ENCODE measurements around the gene NPB.

The NPB gene

GRCh38 chr17:81902023-81902652, at the start of gene NPB:
Gene NPB, plus strand, starts transcription at chr17:81902238. Its CDS starts 40 bp downstream, at chr17:81902278.
- no peak for DNase-seq (ENCODE audit: low read depth, low spot score)

DNA sequence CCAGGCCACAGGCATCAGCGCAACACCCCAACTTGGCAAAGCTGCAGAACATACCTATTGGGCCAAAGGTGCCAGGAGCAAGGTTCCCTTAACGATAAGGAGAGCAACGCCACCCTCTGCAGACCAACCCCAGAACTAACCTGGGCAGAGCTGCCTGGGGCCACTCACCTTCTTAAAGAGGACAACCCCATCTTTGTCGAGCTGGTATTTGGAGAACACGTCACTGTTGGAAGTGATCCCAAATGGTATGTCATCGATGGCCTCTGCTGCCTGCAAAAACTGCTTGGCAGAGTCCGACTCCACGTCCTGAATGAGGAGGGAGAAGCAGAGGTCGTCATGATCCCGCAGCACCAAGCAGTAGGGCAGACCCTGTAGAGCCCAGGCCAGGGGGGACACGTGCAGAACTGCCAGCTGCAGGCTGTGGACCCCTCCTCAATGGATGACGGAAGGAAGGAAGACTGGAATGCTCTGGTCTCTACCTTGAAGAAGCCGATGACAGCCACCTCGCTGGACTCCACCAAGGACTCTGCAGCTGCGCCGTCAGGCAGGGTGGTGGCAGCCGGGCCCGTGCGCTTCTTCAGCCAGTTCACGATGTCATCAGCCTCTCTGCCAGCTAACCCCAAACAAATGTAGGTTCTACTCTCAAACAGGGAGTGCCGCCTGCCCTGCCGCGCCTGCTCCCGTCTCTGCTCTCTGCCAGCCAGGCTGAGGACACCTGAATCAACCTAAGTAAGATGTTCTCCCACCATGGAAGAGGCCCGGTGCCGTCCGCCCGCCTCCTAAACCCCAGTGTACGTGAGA, 46.9 kb upstream of the NPB start:
- no peak for DNase-seq (ENCODE audit: low read depth, low spot score)

DNA sequence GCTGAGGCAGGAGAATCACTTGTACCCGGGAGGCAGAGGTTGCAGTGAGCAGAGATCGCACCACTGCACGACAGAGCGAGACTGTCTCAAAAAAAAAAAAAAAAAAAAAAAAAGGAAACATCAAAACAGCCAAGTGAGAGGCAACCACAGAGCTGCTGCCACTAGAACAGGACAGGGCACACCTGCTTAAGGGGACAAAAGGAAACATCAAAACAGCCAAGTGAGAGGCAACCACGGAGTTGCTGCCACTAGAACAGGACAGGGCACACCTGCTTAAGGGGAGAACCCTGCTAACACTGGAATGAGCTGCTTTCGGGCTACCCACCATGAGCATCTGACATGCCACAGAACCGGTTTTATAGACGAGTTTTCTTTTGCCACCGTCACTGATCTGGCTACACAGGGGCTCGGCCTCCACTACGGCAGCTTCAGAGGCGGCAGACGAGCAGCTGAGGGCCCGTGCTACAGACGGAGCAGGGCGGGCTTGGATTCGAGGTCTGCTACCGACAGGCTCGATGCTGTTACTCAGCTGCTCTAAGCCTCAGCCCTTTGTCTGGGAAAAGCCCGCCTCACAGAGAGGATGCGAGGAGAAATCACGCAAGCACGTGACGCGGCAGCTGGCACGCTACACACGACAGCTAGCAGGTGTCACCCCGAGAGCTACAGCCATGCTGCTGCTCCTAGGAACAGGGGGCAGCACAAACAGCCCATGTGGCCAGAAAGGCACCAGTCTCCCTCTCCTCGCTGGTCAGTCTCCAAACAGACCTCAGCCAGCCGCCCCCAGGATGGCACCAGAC, 43.7 kb upstream of the NPB start:
- DNase-seq (ENCODE audit: low read depth, low spot score): no peak

DNA sequence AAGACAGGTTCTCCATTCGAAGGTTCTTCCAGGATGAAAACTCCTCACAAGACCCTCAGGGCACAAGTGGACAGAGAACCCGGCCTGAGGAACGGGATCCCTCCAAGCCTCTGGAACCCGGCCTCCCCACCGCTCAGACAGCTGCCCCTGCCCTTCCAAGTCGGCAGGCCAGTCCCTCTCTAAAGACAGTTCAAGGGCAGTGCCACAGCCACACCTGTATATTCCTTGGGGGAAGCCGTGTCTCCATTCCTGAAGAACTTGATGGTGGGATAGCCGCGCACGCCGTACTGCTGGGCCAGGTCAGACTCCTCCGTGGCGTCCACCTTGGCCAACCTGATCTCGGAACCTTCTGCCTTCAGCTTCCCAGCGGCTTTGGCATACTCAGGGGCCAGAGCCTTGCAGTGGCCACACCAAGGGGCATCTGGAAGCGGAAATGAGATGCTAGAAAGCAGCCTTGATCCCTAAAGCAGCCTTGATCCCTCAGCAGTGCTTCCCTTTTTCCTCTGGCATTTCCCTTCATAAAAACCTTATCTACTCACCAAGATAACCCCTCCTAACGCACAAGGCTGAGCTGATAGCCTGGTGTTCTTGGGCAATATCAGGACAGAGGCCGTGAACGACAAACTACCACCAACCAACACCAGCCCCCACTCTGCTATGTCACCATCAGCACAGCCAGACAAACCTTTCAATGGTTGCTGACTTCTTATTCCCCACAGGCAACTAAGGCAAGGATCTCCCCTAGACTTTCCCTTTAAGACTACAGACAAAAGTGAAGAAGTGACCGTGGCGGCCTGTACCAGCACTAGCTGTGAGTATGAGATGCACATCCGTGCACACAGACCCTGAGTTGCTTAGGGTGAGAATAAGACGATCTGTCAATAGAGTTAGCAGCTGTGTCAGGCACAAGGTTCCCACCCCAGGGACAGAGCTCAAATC, 42.8 kb upstream of the NPB start:
- no peak for DNase-seq (ENCODE audit: low read depth, low spot score)

- DNase-seq (ENCODE audit: low read depth, low spot score): no peak
Measured at GRCh38 chr17:81859906-81860755, 41.9 kb upstream of the NPB start, which contains the start of gene P4HB. Gene P4HB, minus strand, starts transcription at chr17:81860535. Its CDS starts 64 bp downstream, at chr17:81860471.

DNA sequence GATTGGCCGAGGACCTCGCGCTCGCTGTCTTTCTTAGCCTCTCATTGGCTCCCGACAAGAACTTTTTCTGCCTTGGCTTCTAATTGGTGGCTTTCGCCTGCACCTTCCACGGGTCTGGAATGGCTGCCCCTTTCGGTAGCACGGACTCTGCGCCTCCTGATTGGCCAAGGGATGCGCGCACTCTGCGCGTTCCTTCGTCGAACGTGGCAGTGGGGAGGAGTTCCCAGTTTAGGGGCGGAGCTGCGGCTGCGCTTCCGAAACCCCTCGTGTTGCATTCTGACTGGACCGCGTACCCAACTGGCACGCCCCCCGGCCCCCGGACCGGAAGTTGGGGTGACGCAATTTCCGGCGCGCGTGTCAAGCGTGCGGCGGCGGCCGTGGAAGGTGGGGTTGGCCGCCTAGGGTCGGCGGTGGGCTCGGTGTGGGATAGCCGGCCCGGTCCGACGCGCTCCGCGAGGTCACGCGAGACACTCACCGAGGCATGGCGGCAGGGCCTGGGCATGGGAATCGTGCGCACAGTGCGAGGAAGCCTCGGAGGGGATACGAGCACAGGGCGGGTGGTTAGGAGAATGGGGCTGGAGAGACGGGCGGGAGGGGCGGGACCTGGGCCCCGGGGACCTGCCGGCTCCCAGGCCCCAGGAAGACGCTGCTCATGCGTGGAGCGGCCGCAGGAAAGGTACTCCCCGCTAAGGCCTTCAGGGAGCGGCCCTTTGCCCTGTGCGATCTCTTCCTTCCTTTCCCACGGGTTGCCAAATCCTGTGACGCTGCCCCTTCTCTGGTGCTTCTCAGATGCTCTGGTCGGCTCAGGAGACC, 41.1 kb upstream of the NPB start:
- DNase-seq (ENCODE audit: low read depth, low spot score): peak; percentile 99

- DNase-seq (ENCODE audit: low read depth, low spot score): no peak
Measured at GRCh38 chr17:81863123-81863675, 38.8 kb upstream of the NPB start.

DNA sequence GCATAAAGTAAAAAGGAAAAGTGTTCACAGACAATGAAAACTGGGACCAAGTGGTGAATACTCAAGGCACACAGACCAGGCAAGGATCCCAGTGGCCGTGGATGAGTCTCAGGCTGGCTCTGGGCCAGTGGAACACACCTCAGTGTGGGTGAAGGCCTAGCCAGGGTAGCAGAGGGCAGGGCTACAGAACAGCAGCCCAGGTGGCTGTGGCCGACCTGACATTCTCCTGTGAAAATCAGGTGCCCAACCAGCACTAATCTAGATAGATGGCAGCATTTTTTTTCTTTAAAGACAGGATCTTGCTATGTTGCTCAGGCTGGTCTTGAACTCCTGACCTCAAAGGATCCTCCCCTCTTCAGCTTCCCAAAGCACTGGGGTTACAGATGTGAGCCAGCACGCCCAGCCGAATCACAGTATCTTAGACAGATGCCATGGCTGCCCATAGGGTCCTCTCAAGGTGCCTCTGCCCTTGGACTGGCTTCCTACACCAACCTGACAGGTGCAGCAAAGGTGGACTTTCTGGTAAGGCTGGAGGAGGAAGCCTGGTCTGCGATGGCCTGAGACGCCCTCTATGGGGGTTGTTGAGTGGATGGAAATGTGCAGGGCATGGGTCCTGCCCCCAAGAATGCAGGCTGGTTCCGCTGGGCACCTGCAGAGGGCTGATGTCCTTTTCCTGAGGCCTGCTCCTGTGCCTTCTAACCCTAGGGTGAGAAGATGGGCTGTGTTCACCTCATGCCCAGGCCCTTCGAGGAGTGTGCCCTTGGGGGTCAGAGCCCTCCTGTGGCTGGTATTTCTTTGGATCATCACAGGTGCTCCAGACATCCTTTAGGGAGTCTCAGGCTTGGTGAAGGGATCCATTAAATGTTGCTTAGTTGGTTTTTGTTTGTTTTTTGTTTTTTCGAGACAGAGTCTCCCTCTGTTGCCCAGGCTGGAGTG, 37.9 kb upstream of the NPB start:
- DNase-seq (ENCODE audit: low read depth, low spot score): no peak

GRCh38 chr17:81865358-81865732, 36.7 kb upstream of the NPB start:
- DNase-seq (ENCODE audit: low read depth, low spot score): no peak

GRCh38 chr17:81865733-81866439, 36.2 kb upstream of the NPB start:
- DNase-seq (ENCODE audit: low read depth, low spot score): no peak

DNA sequence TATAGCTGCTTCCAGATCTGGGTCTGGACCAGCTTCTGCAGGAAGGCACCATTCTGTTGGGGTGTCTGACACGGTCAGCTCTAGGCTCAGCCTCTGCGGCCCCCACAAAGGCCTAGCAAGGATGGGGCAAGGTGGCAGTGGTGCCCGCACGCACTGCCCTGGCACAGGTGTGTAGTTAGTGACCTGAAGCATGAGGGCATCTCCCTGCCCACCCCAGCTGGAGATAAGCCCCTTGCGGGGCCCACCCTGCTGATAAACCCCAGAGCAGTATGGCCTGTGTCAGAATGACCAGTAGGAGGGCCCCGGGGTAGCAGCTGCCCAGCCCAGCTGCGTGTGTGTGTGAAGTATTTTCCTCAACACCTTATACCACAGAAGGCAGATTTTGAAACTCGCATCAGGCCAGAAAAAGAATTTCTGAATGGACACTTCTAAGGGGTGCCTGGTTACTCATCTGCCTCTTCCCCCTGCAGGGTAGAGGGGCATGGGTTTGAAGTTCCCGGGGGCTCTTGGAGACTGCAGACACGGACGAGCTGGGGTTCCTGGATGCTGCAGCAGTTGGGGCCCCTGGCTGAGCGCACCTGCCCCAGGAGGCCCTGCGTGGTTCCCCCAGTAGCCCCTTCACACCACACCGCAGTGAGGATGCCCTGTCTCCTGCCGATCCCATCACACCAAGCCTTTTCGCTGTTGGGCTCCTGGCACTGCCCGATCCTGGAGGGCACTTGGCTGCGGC, 35.4 kb upstream of the NPB start:
- DNase-seq (ENCODE audit: low read depth, low spot score): no peak

GRCh38 chr17:81867170-81867990, 34.7 kb upstream of the NPB start:
- no peak for DNase-seq (ENCODE audit: low read depth, low spot score)

DNA sequence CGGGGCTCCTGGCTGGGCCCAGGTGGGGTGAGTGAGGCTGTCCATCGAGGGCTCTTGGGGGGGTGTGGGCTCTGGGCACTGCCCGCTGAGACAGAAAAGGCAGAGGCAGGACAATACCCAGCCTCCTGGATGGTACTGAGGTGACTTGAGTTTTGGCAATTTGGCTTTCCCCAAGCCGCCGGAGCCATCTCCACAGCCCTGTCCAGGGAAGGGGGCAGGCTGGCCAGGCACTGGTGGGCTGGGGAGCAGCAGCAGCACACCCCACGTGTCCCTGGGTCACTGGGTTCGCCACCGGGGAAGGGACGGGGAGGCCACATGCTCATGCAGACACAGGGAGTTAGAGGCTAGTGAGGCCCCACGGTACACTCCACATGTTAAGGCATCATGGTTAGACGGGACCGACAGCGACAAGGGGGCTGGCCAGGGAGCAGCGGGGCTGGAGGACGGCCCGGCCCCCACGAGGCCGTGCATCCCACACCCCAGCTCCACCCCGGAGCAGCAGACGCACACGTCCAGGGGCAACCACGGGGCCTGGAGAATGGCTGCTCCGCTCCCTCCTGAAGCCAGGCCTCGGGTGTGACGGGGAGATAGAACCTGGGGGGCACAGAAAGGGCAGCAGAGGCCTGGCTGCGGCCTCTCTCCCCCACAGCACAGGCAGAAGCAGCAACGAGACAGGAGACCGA, 33.9 kb upstream of the NPB start:
- DNase-seq (ENCODE audit: low read depth, low spot score): no peak

- DNase-seq (ENCODE audit: low read depth, low spot score): no peak
Measured at GRCh38 chr17:81868674-81869220, 33.3 kb upstream of the NPB start.

All from activated CD4-positive, CD25-positive, alpha-beta regulatory T cell treated with anti-CD3 and anti-CD28 coated beads, Interleukin-2, amount 50 U/mL, for 16 hours (primary cell).